Measurements from ENCODE around the gene TMEM135.
A peak's percentile ranks its signal among the peaks of the same experiment; 100 is the strongest.
"Not testable (repeated sequence)": the region's sequence is repeated elsewhere in the genome, so short reads cannot be mapped to it uniquely, and the experiment has no call there.

Gene TMEM135

GRCh38 chr11:87265132-87265531 lies 227.4 kb downstream of the TMEM135 start:
- no peak for DNase-seq

- DNase-seq = no peak
Observed at GRCh38 chr11:87265979-87266378, 228.2 kb downstream of the TMEM135 start.

GRCh38 chr11:87266751-87267150 lies 229.0 kb downstream of the TMEM135 start:
- DNase-seq = no peak

GRCh38 chr11:87271951-87272350 lies 234.2 kb downstream of the TMEM135 start:
- DNase-seq = not testable (repeated sequence)

GRCh38 chr11:87275176-87275575 lies 237.4 kb downstream of the TMEM135 start:
- DNase-seq = no peak

GRCh38 chr11:87280143-87280542 lies 242.4 kb downstream of the TMEM135 start:
- no peak for DNase-seq

GRCh38 chr11:87281496-87281895 lies 243.8 kb downstream of the TMEM135 start:
- DNase-seq = no peak

GRCh38 chr11:87284306-87284705 lies 246.6 kb downstream of the TMEM135 start:
- DNase-seq = no peak

GRCh38 chr11:87285674-87286073 lies 247.9 kb downstream of the TMEM135 start:
- not testable (repeated sequence) for DNase-seq

GRCh38 chr11:87286338-87286737 lies 248.6 kb downstream of the TMEM135 start:
- DNase-seq = no peak

GRCh38 chr11:87290304-87290922 lies 252.7 kb downstream of the TMEM135 start:
- DNase-seq = peak; percentile 57

- DNase-seq = no peak
Observed at GRCh38 chr11:87292598-87292997, 254.9 kb downstream of the TMEM135 start.

- DNase-seq = peak; percentile 92
Observed at GRCh38 chr11:87295237-87295636, 257.5 kb downstream of the TMEM135 start.

GRCh38 chr11:87296627-87297026 lies 258.9 kb downstream of the TMEM135 start:
- no peak for DNase-seq

- no peak for DNase-seq
Observed at GRCh38 chr11:87298155-87298554, 260.4 kb downstream of the TMEM135 start.

- DNase-seq = no peak
Observed at GRCh38 chr11:87299041-87299481, 261.3 kb downstream of the TMEM135 start.

GRCh38 chr11:87300640-87301380 lies 263.1 kb downstream of the TMEM135 start:
- DNase-seq = peak; percentile 80

GRCh38 chr11:87301785-87302540 lies 264.2 kb downstream of the TMEM135 start:
- no peak for DNase-seq

- no peak for DNase-seq
Observed at GRCh38 chr11:87304412-87304811, 266.7 kb downstream of the TMEM135 start.

- no peak for DNase-seq
Observed at GRCh38 chr11:87306262-87306851, 268.6 kb downstream of the TMEM135 start.

GRCh38 chr11:87307101-87307500 lies 269.4 kb downstream of the TMEM135 start:
- DNase-seq = no peak

- DNase-seq = no peak
Observed at GRCh38 chr11:87315229-87315628, 277.5 kb downstream of the TMEM135 start.

- no peak for DNase-seq
Observed at GRCh38 chr11:87316491-87316890, 278.8 kb downstream of the TMEM135 start.
